Stimulated activated CD4-positive, alpha-beta T cell treated with anti-CD3 and anti-CD28 coated beads, Interleukin-12 subunit alpha, Interleukin-12 subunit beta, amount 100 ng/mL, for 4 hours (primary cell): ENCODE measurements around the gene NFILZ.
A peak's percentile ranks its signal among the peaks of the same experiment; 100 is the strongest.

ENCODE experiments used
- DNase-seq: peaks from one replicate; pipeline ENCODE4 v3.0.0-alpha.2; 2020

NFILZ gene

DNA sequence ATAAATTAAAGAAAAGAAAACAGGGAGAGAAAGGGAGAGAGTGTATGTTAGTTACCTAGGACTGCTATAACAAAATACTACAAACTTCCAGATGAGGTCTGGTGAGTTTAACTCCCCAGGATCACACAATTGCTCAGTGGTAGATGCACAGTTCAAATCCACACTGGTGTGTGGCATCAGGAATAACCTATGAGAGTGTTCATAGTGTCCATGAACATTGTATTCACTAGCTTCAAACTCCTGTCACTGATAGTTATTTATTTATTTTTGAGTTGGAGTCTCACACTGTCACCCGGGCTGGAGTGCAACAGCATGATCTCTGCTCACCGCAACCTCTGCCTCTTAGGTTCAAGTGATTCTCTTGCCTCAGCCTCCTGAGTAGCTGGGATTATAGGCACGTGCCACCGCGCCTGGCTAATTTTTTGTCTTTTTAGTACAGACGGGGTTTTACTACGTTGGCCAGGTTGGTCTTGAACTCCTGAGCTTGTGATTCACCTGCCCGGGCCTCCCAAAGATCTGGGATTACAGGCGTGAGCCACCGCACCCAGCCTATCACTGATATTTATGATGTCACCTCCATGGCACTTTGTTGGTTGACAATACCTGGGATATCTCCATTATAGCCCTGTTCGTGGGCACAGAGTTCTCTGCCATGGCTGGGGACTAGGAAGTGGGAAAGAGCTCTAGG, at the start of gene NFILZ:
TSS of gene NFILZ (plus strand) at position 638 of the 688 bp plus-strand sequence. CDS start 46,133 bp downstream, outside the sequence.
- no peak for DNase-seq

DNA sequence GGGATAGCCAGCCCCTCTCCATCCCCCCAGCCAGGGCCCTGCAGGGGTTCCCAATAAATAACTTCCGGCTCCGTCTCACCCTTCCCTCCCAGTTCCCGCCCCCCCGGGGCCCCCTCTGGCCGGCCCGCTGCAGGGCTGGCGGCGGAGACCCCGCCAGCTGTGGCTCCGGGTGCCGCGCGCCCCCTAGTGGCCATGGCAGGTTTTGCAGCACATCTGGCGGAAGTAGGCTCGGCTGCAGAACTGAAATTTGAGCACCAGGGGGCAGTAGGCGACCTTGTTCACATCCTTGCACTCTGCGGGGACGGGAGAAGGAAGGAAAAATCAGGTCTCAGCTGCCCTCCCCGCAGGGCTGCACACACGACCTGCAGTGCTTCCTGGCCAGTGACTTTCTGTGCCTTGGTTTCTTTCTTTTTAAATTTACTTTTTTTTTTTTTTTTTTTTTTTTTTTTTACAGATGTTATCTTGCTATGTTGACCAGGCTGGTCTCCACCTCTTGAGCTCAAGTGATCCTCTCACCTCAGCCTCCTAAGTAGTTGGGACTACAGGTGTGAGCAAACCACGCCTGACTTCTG, 49.6 kb upstream of the NFILZ start:
- DNase-seq = peak; percentile 80

DNA sequence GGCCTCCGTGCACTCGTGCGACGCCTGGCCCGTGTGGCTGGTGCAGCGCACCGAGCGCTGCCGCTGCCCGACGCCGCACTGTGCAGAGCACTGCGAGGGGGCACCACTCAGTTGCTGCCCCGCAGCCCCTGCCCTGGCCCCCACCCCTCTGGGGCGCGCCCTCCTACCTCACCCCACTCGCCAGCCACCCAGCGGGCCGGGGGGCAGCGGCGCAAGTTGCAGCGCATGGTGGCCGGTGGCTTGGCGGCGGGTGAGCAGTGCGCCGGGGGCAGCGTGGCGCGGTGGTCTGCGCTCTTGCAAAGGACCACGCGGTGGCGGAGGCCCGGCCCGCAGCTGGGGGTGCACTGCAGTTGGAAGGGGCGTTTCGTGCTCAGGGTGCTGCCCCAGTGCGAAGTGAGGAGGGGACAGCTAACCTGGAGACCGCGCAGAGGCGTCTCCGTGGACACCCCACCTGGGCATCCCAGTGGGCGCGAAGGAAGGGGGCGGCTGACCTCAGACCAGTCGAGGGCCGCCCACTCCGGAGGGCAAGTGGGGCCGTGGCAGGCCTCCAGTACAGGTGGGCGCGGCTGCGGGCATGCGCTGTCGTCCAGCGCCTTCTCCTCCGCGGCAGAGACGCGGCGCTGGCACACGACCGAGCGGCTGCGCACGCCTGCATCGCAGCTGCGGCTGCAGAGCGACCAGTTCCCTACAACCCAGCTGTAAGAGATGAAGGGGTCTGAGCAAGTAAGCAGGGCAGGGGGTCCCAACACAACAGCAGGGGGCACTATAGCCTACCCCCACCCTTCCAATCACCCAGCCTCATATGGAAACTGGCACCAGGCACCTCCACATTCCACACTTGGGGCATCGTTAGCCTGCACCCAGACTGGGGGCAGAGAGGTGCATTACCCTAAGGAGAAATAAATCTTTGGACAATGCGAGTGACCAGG, 45.2 kb upstream of the NFILZ start:
- DNase-seq = no peak

DNA sequence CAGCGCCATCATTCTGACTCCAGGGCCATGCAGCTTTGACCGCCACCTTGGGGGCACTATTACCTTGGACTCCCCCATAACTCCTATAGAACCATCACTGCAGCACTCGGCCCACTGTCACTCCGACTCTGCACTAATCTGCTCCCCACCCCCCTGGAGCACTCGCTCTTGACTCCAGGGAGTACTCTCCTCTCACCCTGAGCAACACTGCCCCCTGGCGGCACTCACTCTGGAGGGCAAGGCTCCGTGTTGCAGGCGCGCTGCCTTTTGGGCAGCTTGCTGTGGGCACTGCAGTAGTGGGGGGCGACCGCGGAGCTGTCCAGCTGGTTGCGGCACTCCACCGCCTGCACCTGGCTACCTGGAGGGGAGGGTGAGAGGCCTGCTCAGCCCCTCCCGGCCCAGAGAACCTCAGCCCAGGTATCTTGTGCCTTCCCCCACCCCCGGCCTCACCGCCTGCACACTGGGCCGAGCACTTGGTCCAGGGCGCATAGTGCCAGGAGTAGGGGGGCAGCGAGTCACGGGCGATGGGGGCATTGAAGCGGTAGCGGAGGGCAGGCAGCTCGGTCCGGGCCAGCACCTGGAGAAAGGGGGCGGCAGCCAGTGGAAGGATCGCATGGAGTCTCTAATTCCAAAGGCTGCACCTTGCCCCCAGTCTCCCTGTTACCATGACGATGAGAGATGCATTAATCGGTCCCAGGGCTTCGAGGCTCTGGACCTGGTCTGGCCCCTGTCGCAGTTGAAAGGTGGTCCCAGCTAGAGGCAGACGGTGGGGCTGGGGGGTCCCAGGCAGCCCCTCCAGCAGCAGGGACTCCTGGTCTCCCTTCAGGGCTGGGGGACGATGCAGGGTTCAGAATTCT, 44.3 kb upstream of the NFILZ start:
- peak; percentile 53 for DNase-seq

DNA sequence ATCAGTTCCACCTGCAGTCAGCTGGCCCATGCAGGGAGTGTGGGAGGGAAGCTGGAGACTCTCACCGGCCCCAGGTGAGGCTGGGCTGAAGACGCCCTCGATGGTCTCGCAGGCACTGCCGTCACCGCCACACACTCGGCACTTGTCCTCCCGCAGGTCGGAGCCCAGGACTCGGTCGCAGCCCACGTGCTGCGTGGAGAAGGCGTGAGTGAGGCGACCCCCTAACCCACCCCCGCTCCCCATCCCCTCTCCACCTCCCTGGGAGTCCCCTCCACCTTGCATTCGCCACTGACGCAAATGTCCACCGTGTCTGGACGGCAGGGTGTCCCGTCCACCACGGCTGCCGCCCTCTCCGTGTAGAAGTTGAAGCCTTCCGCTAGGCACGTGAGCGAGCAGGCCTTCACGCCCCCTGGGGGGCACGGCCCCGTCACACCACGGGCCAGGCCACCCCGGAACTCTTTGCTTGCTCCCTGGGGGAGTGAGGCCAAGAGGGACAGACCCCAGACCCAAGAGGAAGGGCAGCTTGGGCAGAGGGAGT, 41.2 kb upstream of the NFILZ start:
- no peak for DNase-seq

DNA sequence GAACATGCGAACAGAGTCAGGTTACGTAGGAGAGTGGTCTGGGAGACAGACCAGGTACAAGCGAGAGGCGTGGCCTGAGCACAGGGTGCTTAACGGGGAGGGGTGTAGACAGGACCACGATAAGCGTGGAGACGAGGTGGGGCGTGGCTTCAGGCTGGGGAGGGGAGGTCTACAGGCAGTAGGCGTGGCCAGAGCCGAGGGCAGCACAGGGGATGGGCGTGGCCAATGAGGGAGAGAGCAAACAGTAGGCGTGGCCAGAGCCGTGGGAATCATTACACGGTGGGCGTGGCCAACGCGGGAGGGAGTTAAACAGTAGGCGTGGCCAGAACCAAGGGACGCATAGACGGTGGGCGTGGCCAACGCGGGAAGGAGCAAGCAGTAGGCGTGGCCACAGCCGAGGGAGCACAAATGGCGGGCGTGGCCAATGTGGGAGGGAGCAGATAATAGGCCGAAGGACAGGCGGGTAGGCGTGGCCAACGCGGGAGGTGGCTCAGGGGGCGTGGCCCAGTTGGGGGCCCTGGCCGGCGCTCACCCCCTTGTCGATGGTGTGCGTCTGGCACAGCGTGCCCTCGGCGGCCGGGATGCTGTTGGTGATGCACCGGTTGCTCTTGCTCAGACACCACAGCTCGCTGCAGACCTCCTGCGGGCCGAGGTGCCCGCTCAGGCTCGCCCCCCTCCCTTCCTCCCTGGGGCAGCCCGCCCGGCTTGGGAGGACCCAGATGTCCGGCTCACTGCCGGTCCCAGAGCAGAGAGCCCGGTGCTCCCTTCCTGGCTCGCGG, 38.0 kb upstream of the NFILZ start:
- DNase-seq = peak; percentile 91

DNA sequence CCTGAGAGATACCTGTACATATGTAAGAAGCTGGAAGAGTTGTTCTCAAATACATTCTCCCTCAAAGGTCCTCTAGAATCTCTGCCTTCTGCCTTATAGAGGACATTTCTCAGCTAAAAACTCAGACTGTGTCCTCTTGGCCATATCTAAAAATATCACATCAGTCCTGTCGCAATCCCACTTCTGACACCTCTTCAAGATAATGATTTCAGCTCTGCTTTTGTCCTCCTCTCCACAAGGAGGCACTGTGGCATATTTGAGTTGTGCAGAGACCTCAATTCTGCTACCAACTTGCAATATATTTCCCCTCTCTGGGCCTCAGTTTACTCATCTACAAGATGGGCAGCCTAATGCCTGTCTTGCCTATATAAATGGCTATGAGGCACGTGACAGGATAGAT, 36.5 kb upstream of the NFILZ start:
- no peak for DNase-seq

- DNase-seq = no peak
Observed at GRCh38 chr19:8595651-8596050, 34.8 kb upstream of the NFILZ start.

GRCh38 chr19:8596168-8596567, 34.3 kb upstream of the NFILZ start:
- no peak for DNase-seq

- no peak for DNase-seq
Observed at GRCh38 chr19:8600064-8600463, 30.4 kb upstream of the NFILZ start.

GRCh38 chr19:8600816-8601215, 29.6 kb upstream of the NFILZ start:
- no peak for DNase-seq

DNA sequence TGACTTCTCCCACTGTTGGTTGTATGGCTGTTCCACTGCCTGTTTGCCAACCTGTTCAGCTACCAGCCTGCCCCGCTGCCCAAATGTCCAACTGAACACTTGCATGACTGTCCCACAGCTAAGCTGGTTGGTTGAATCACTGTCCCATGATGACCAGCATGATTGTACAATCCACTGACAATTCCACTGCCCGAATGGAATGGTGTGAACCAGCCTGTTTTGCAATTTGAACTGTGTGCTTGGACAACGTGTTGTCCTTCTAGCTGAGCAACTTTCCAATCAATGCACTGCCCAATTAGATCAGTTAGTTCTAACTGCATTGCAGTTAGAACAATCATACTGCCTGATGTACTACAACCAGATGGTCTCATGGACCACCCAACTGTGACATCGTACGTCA, 28.6 kb upstream of the NFILZ start:
- no peak for DNase-seq

DNA sequence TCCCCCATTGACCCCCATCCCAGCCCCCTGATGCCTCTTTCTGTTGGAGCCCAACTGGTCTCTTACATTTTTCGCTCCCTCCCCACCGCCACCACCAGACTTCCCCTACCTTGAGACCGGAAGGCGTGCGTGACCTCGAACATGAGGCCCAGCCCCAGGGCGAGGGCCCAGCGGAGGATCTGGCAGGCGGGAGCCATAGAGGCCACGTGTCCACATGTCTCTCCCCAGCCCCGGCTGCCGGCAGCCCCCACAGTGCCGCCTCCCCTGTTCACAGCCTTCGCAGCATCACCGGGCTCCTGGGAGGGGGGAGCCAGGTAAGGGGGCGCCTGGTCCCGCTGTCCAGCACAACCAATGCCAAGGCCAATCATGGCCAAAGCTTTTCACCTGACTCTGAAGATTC, 24.9 kb upstream of the NFILZ start:
- DNase-seq = no peak

- no peak for DNase-seq
Observed at GRCh38 chr19:8607386-8607785, 23.0 kb upstream of the NFILZ start.

DNA sequence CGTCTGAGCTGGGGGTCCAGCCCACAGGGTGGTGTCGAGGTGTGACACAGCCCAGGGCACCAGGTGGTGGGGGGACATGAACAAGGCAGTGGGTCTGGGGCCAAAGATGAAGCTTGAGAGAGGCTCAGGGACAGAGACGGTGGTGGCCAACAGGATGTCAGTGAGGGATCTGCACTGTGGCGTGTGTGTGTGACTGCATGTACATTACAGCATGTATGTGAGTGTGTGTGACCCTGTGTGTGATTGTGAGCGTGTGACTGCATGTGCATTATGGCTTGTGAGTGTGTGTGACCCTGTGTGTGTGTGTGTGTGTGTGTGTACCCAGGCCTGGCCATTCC, 21.5 kb upstream of the NFILZ start:
- DNase-seq = no peak

DNA sequence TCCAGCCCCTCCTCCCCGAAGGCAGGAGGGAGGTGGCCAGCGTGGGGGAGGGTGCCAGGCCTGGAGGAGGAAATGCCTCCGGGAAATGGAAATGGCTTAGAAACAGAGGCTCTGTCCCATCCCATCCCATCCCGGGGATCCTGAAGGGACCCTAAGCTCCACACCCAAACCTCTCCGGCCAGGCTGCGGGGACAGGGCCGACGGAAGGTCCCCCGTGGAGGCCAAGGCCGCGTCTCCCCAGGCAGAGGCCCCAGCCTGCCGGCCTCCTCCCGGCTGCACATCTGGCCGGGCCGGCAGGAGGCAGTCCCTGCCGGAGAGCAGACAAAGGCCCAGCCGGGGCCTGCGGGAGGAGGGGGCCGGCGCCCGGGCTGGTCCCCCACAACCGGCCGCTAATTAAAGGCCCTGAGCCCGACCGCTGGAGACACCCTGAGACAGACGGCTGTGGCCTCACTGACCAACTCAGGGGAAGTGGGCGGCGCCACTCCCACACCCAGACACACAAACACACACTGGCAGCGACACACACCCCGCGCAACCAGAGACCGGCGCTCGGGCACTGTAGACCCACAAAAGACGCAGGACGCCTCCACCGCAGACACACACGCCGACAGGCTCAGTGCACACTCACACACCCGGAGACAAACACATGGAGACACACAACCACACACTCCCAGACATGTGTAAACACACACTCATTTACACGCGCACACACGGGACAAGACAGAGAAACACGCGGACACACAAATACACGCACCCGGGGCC, 21.0 kb upstream of the NFILZ start:
- DNase-seq = peak; percentile 16

DNA sequence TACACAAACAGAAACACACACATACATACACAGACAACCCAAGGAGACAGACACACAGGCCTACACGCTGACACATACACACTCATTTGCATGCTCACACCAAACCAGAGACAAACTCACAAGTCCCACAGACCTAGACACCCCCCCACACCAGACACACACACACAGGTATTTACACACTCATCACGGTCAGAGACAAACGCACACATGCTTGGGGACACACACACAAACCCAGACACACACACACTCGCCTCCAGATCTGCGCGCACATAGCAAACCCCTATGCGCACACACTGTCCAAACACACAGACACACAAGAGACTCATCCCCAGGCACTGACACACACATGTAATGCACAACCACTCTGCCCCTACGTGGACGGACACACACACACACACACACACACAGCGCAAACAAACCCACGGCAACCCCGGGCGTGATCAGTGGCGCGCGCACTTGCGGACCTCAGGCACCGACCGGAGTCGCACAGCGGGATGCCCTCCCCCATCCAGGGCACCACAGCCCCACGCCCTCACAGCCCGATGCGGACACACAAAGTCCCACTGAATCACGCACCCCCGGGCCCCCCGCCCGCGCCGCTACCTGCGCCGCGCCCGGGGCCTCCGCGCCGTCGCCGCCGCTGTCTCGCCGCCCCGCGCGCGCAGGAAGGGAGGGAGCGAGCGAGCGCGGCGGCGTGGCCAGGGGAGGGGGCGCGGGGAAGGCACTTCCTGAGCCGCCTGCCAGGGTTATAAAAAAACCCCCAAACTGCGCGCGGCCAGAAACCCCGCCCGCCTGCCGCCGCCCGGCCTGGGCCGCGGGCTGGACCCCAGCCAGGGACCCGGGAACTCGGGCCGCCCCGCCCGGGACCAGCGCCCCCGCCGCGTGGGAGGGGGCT, 20.1 kb upstream of the NFILZ start, which contains the start of gene ADAMTS10:
TSS of gene ADAMTS10 (minus strand) at position 675 of the 895 bp plus-strand sequence. CDS start 5,005 bp downstream, outside the sequence.
- DNase-seq = peak; percentile 31

GRCh38 chr19:8610936-8611300, 19.5 kb upstream of the NFILZ start:
- DNase-seq = no peak

DNA sequence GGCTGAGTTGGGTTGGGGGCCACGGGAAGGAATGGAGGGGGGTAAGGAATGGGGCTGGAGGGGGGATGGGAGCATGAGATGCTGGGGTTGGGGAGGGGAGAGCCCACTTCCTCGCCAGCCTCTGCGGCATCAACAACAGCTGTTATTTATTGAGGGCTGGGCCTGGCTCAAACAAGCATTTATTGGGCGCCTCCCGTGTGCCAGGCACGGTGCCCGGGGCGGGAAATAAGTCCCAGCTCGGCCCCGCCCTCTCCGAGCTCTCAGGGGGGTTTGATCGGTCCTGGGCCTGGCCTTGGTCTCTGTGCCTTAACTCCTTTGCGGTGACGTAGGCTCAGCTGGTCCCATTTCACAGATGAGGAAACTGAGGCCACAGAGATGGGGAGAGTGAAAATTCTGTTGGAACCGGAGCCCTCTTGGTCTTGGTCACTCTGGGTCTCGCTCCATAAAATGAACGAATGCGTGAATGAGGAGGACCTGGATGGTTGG, 19.0 kb upstream of the NFILZ start:
- DNase-seq = no peak
